ENCODE data around the gene JAK3.
A peak's percentile ranks its signal among the peaks of the same experiment; 100 is the strongest.
"Not testable (repeated sequence)": the region's sequence is repeated elsewhere in the genome, so short reads cannot be mapped to it uniquely, and the experiment has no call there.

Gene JAK3

DNA sequence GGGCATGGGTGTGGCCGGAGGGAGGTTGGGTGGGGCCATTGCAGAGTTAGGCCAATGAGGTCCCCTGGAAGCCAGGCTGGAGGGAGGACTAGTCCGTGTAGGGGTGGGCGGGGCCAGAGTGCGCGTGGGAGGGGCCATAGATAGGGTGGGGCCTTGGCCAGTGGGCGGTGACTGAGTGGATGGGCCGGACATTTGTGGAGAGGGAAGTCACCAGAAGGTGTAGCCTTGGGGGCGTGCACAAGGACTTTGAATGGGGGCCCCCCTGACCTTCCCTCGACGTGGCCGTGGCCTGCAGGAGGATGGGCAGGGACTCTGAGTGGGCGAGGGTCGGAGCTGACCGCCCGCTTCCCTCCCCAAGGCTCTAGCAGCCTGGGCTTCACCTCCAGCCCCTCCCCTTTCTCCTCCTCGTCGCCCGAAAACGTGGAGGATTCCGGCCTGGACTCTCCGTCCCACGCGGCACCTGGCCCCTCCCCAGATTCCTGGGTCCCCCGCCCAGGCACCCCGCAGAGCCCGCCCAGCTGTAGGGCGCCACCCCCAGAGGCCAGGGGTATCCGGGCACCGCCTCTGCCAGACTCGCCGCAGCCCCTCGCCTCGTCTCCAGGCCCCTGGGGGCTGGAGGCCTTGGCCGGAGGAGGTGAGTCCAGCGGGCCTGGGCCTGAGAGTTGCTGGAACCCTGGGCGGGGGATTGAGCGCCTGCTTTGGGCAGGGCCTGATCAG is 69.4 kb downstream of the JAK3 start:
- TF ChIP-seq, protein P1, sequence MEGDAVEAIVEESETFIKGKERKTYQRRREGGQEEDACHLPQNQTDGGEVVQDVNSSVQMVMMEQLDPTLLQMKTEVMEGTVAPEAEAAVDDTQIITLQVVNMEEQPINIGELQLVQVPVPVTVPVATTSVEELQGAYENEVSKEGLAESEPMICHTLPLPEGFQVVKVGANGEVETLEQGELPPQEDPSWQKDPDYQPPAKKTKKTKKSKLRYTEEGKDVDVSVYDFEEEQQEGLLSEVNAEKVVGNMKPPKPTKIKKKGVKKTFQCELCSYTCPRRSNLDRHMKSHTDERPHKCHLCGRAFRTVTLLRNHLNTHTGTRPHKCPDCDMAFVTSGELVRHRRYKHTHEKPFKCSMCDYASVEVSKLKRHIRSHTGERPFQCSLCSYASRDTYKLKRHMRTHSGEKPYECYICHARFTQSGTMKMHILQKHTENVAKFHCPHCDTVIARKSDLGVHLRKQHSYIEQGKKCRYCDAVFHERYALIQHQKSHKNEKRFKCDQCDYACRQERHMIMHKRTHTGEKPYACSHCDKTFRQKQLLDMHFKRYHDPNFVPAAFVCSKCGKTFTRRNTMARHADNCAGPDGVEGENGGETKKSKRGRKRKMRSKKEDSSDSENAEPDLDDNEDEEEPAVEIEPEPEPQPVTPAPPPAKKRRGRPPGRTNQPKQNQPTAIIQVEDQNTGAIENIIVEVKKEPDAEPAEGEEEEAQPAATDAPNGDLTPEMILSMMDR (conservative IDR thresholded peaks at IDR 0.05; ENCODE audit: low read length) = no peak
- H3K4me3 ChIP-seq (ENCODE audit: low read length) = no peak overlapping the region
- peak; percentile 14 for DNase-seq (ENCODE audit: low read depth)

DNA sequence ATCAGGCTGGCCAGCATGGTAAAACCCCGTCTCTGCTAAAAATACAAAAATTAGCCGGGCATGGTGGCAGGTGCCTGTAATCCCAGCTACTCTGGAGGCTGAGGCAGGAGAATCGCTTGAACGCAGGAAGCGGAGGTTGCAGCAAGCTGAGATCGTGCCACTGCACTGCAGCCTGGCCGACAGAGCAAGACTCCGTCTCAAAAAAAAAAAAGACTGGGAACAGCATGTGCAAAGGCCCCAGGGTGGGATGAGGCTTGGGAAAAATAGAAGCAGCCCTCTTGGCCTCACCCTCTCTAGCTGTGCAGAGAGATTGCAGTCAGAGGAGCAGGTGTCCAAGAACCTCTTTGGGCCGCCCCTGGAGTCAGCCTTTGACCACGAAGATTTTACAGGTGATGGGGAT is 69.9 kb downstream of the JAK3 start:
- not testable (repeated sequence) for H3K4me3 ChIP-seq (ENCODE audit: low read length); DNase-seq (ENCODE audit: low read depth)

DNA sequence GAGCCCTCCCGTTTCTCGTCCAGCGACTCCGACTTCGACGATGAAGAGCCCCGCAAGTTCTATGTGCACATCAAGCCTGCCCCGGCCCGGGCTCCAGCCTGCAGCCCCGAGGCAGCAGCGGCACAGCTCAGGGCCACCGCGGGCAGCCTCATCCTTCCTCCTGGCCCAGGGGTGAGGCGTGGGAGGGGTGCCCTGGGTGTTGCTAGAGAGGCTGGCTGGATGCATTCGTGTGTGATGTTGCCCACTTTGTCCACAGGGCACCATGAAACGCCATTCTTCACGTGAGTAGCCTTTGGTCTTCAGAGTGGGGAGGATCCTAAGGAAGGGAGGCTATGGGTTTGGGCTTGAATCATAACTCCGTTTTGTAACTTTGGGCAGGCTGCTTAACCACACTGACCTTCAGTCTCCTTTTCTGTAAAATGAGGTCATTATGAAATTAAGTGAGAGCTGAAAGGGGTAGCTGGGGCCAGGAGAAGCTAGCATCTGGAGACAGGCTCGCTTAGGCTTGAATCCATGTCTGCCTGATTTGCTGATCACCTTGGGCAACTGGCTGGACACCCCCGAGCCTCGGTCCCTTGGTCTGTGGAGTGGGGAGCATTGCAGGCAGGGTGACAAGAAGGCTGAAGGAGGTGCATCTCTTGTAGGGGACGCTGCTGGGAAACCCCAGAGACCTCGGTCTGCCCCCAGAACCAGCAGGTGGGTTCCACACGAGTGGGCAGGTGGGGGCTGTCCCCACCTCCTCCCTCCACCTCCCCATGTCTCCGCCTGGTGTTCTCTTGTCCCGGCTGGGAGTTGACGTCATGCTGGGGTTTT is 71.6 kb downstream of the JAK3 start:
- no peak overlapping the region for H3K4me3 ChIP-seq (ENCODE audit: low read length)
- peak; percentile 37 for DNase-seq (ENCODE audit: low read depth)
- TF ChIP-seq, protein P1 (conservative IDR thresholded peaks at IDR 0.05; ENCODE audit: low read length) = no peak

DNA sequence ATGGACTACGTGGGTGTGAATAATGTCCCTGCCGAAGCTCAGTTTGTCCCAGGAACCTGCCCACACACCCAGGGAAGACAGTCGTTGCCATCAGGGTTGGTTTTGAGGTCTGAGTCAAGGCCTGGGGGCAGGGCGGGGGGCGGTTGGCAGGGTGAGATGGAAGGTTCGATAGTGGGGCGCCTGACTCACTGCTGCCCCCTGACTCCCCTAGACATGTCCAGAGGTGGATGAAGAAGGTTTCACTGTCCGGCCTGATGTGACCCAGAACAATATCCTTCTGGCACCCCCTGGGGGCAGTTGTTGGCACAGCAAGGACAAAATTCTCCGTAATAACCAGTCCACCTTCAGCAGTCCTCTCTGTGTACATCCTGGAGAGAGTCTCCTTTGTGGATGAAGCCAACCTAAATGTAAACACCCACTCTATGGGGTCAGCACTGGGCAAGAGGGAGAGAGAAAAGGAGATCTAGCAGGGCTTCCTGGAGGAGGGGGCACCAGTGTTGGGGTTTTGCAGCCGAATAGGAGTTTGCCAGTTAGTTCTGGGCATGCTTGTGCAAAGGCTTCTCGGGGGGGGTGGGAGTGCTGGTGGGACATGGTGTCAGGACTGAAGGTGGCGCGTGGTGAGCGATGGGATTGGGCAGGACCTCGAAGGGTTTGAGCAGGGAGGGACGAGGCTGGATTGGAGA is 72.4 kb downstream of the JAK3 start:
- DNase-seq (ENCODE audit: low read depth) = peak; percentile 9
- H3K4me3 ChIP-seq (ENCODE audit: low read length) = no peak overlapping the region
- TF ChIP-seq, protein P1 (conservative IDR thresholded peaks at IDR 0.05; ENCODE audit: low read length) = peak; percentile 68

All from AG10803 (cell line).